Keratinocyte (primary cell): ENCODE results near the gene BACE1-AS. TPM values are rescaled to one million over a fixed set of nuclear protein-coding genes. Genes with fewer than 3 reads are reported as not detected.

Experiments
- DNase-seq: peaks from one replicate; pipeline ENCODE4 v3.0.0-alpha.2; 2011; ENCODE audit warnings: low read depth, missing footprints, low spot score
- FAIRE-seq: peaks from 2 replicates; lab custom pipeline; 2011; peaks lifted over from hg19 to GRCh38; lab: Jason Lieb, UNC
- H2AFZ ChIP-seq: 2 replicates; pipeline ENCODE4 v1.6.0; 2012; ENCODE audit warnings: low read length, control low read depth, inconsistent platforms; ENCODE audit not compliant: control insufficient read depth
- H3K27ac ChIP-seq: 2 replicates; pipeline ENCODE4 v1.5.1; 2011; ENCODE audit warnings: low read length; ENCODE audit not compliant: control insufficient read depth, insufficient read depth
- H3K27me3 ChIP-seq: 3 replicates; pipeline ENCODE4 v1.6.0; 2011; ENCODE audit warnings: low read length; ENCODE audit not compliant: control insufficient read depth, insufficient read depth; ENCODE audit errors: extremely low read depth
- H3K36me3 ChIP-seq, 2 experiments: 2 replicates in 1 of 2; 3 replicates in 1 of 2; pipeline ENCODE4 v1.5.1; 2011; ENCODE audit warnings: low read length in 2 of 2, mild to moderate bottlenecking in 1 of 2; ENCODE audit not compliant: control insufficient read depth in 2 of 2, insufficient read depth in 2 of 2; ENCODE audit errors: extremely low read depth in 1 of 2
- H3K4me1 ChIP-seq: 3 replicates; pipeline ENCODE4 v1.5.1; 2011; ENCODE audit warnings: low read length; ENCODE audit not compliant: control insufficient read depth, insufficient read depth; ENCODE audit errors: extremely low read depth
- H3K4me2 ChIP-seq: 3 replicates; pipeline ENCODE4 v1.6.0; 2011; ENCODE audit warnings: low read depth, low read length; ENCODE audit not compliant: control insufficient read depth, insufficient read depth; ENCODE audit errors: extremely low read depth
- H3K4me3 ChIP-seq, 3 experiments: fragments of 200-600 bp in 1 of 3; sonication (generic) in 1 of 3; 2 replicates in 2 of 3; 3 replicates in 1 of 3; pipeline ENCODE4 v1.5.1; 2011 to 2016; ENCODE audit warnings: low read length in 3 of 3, mild to moderate bottlenecking in 3 of 3, control low read depth in 2 of 3, inconsistent platforms in 1 of 3, low read depth in 1 of 3, mixed read lengths in 1 of 3, mixed run types in 1 of 3, moderate library complexity in 1 of 3; ENCODE audit not compliant: control insufficient read depth in 2 of 3, insufficient read depth in 2 of 3; ENCODE audit errors: extremely low read depth in 1 of 3
- H3K79me2 ChIP-seq: 2 replicates; pipeline ENCODE4 v1.6.0; 2012; ENCODE audit warnings: low read length; ENCODE audit not compliant: control insufficient read depth, insufficient read depth
- H3K9ac ChIP-seq: 3 replicates; pipeline ENCODE4 v1.6.0; 2011; ENCODE audit warnings: low read length; ENCODE audit not compliant: control insufficient read depth, insufficient read depth; ENCODE audit errors: extremely low read depth
- H3K9me1 ChIP-seq: 3 replicates; pipeline ENCODE4 v1.6.0; 2011; ENCODE audit warnings: low read length; ENCODE audit not compliant: control insufficient read depth, insufficient read depth; ENCODE audit errors: extremely low read depth
- H3K9me3 ChIP-seq: 2 replicates; pipeline ENCODE4 v1.5.1; 2012; ENCODE audit warnings: low read depth, low read length; ENCODE audit not compliant: control insufficient read depth
- H4K20me1 ChIP-seq: 3 replicates; pipeline ENCODE4 v1.6.0; 2011; ENCODE audit warnings: low read length; ENCODE audit not compliant: control insufficient read depth, insufficient read depth; ENCODE audit errors: extremely low read depth
- EZH2 ChIP-seq: IDR thresholded peaks from one replicate; pipeline ENCODE4 v1.6.1; 2012; ENCODE audit warnings: inconsistent platforms, mild to moderate bottlenecking, low read length, moderate library complexity
- dilution Hi-C: fragments of 300-500 bp; cut with MboI; formaldehyde crosslinking; loops from one replicate; pipeline ENCODE4 v1.7.0; 2020; ENCODE audit warnings: low sequenced_read_pairs; ENCODE audit not compliant: extremely low pct_ligation_motif_present
- polyA minus RNA-seq, 3 experiments: library from RNA; depleted of rRNA, polyadenylated mRNA; stranded (reverse); fragments of >200 nt; gene quantifications; 1 replicate in 1 of 3; 2 replicates in 1 of 3; 3 replicates in 1 of 3; pipeline ENCODE4 v1.2.3, GENCODE V29; 2011
- polyA plus RNA-seq, 5 experiments: library from polyadenylated mRNA; depleted of rRNA in 3 of 5; stranded (reverse) in 3 of 5; stranded (forward) in 1 of 5; unstranded in 1 of 5; fragments of >200 nt; gene quantifications; 1 replicate in 1 of 5; 2 replicates in 3 of 5; 3 replicates in 1 of 5; pipeline versions ENCODE4 v1.2.1 to v1.2.3, GENCODE V29; 2011 to 2012; ENCODE audit warnings: missing spikeins in 2 of 5, low read depth in 1 of 5, low replicate concordance in 1 of 5
- TF ChIP-seq, protein P1 (sequence below), 3 experiments: IDR thresholded peaks in 1 of 3; conservative IDR thresholded peaks in 1 of 3; optimal IDR thresholded peaks in 1 of 3; 2 replicates in 2 of 3; 3 replicates in 1 of 3; pipeline versions ENCODE3 to v1.5.1; 2011; ENCODE audit warnings: low read length in 3 of 3, mild to moderate bottlenecking in 3 of 3, moderate library complexity in 2 of 3, control low read depth in 1 of 3, inconsistent platforms in 1 of 3; ENCODE audit not compliant: insufficient read depth in 2 of 3; ENCODE audit errors: extremely low read depth in 1 of 3

Gene BACE1-AS
- polyA plus RNA-seq (2.2 to 3.6 TPM (median 2.3 TPM) in 3 replicates), polyA minus RNA-seq (5.3 to 7.6 TPM (median 7.5 TPM) in 3 replicates)
- polyA plus RNA-seq (2011; ENCODE audit: low read depth): 0.50 TPM
- polyA plus RNA-seq (2011; cell fraction: cytosol; rRNA removed): 2.2 and 3.3 TPM in 2 replicates
- polyA plus RNA-seq (2011; cell fraction: nucleus; rRNA removed): 9.0 and 10.7 TPM in 2 replicates
- polyA plus RNA-seq (2012; ENCODE audit: low replicate concordance): 1.6 and 3.8 TPM in 2 replicates
- 1.7 TPM for polyA minus RNA-seq (2011; cell fraction: cytosol; rRNA and poly(A)+ RNA removed)
- 3.1 and 6.8 TPM in 2 replicates for polyA minus RNA-seq (2011; cell fraction: nucleus; rRNA and poly(A)+ RNA removed)

DNA sequence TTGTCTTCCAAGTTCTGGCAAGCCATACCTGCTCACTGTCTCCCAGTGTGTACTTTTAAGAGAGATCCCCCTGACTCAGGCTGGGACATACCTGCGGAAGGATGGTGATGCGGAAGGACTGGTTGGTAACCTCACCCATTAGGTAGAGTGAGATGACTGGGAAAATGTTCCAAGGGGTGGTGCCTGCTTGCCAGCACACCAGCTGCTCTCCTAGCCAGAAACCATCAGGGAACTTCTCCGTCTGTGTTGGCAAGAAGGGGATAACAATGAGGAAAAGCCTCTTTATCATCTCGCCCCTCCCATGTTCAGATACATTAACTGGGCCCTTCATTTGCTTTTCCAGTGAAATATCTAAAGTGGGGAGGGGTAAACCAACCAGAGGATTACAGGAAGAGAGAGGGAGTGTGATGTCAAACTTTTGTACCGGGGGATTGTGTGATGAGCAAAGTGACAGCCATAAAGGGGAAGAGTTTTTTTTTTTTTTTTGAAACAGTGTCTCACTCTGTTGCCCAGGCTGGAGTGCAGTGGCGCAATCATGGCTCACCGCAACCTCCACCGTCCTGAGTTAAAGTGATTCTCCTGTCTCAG is at the start of gene BACE1-AS:
Gene BACE1-AS (plus strand): TSS at position 538 of the 588 bp plus-strand sequence.
- H3K9me1 ChIP-seq: no peaks in the 10 kb centered on the region
- no peak for FAIRE-seq
- no peaks in the 10 kb centered on the region for H3K27me3 ChIP-seq
- no peaks in the 10 kb centered on the region for H3K9me3 ChIP-seq
- H4K20me1 ChIP-seq: no peaks in the 10 kb centered on the region
- H3K27ac ChIP-seq: no peak within 1 kb of the TSS
- no peak within 1 kb of the TSS for H3K4me2 ChIP-seq
- dilution Hi-C loops: no loop called here
- no peaks in the 10 kb centered on the region for H3K4me1 ChIP-seq
- H3K4me3 ChIP-seq: no peak within 1 kb of the TSS
- TF ChIP-seq, protein P1, sequence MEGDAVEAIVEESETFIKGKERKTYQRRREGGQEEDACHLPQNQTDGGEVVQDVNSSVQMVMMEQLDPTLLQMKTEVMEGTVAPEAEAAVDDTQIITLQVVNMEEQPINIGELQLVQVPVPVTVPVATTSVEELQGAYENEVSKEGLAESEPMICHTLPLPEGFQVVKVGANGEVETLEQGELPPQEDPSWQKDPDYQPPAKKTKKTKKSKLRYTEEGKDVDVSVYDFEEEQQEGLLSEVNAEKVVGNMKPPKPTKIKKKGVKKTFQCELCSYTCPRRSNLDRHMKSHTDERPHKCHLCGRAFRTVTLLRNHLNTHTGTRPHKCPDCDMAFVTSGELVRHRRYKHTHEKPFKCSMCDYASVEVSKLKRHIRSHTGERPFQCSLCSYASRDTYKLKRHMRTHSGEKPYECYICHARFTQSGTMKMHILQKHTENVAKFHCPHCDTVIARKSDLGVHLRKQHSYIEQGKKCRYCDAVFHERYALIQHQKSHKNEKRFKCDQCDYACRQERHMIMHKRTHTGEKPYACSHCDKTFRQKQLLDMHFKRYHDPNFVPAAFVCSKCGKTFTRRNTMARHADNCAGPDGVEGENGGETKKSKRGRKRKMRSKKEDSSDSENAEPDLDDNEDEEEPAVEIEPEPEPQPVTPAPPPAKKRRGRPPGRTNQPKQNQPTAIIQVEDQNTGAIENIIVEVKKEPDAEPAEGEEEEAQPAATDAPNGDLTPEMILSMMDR (optimal IDR thresholded peaks at IDR 0.05 in 1 of 3, IDR thresholded peaks at IDR 0.05 in 1 of 3, conservative IDR thresholded peaks at IDR 0.05 in 1 of 3; ENCODE audit: extremely low read depth in 1 of 3, insufficient read depth in 2 of 3, low read length in 3 of 3): no peak
- no peak for TF ChIP-seq EZH2
- H3K36me3 ChIP-seq: peaks cover 15 to 16% of the 10 kb centered on the region in 2 experiments
- no peak within 1 kb of the TSS for H3K9ac ChIP-seq
- no peaks in the 10 kb centered on the region for H3K79me2 ChIP-seq
- H2AFZ ChIP-seq: no peak within 1 kb of the TSS
- no peak for DNase-seq

DNA sequence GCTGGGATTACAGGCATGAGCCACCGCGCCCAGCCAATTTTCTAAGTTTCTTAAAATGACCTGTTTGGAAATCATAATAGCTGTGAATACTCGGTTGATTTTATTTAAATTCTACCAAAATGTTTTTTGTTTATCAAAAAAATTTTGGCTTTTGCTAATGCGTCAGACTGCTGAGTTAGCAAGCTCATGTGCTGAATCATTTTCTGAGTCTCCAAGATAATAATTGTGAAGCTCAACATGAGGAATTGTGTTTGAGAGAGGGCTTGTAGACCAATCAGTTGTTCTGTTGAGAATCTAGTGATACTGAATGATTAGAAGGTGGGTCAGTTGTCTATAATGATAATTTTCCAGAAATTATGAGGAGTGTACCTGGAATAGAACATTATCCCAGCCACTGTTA is 42.8 kb upstream of the BACE1-AS start:
- no peak overlapping the region for H3K4me2 ChIP-seq
- no peak overlapping the region for H3K9ac ChIP-seq
- no peak overlapping the region for H3K27ac ChIP-seq
- dilution Hi-C loops: no loop called here
- FAIRE-seq (no peak), DNase-seq (no peak)
- H3K4me1 ChIP-seq: no peaks in the 10 kb centered on the region
- no peaks in the 10 kb centered on the region for H3K9me1 ChIP-seq
- H3K79me2 ChIP-seq: no peaks in the 10 kb centered on the region
- no peak overlapping the region for H3K4me3 ChIP-seq
- peaks cover 5 to 7% of the 10 kb centered on the region in 2 experiments for H3K36me3 ChIP-seq
- H2AFZ ChIP-seq: no peak overlapping the region
- TF ChIP-seq, protein P1 (optimal IDR thresholded peaks at IDR 0.05 in 1 of 3, IDR thresholded peaks at IDR 0.05 in 1 of 3, conservative IDR thresholded peaks at IDR 0.05 in 1 of 3; ENCODE audit: extremely low read depth in 1 of 3, insufficient read depth in 2 of 3, low read length in 3 of 3): no peak
- TF ChIP-seq EZH2: no peak
- H4K20me1 ChIP-seq: no peaks in the 10 kb centered on the region
- H3K9me3 ChIP-seq: no peaks in the 10 kb centered on the region
- H3K27me3 ChIP-seq: no peaks in the 10 kb centered on the region
